Mesenteric fat pad (tissue), 1 donor: ENCODE measurements around the gene RNASE11. TPM values are rescaled to one million over a fixed set of nuclear protein-coding genes. Genes with fewer than 3 reads are reported as not detected.

Source experiments
- DNase-seq: peaks from one replicate; pipeline ENCODE4 v3.0.0-alpha.2; 2020; ENCODE audit warnings: low spot score
- total RNA-seq: library from RNA; stranded (reverse); fragmentation: NEBNext Ultra II Directional; extraction: Animal tissue kit (Norgen Biotek cat#: 25700); gene quantifications from one replicate; pipeline ENCODE4 v1.2.1, GENCODE V29; 2021
- donor health status: DM: yes; HTN: yes; CAD: no.

RNASE11 gene
- total RNA-seq, 1 donor from 2014 or later: not detected

- no peak for DNase-seq
Observed at GRCh38 chr14:20546877-20547276, 40.9 kb downstream of the RNASE11 start.

DNA sequence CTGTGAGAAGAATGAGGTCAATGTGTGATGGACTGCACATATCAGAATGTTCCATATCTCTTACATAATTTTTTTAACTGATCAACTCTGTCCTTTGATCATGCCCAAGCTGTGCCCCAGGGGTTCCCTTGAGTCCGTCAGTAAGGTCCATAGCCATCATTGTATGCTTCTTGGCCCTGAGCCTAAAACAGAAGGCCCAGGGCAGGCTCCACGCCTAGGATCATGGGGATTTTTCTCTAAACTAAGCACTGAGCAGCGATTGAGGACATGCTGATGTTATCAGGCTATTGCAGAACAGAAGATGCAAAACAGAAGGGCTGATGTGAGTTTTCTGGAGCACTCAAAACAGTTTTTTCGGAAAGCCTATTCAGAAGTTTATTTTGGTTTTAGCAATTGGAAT lies 47.9 kb downstream of the RNASE11 start:
- DNase-seq: no peak

Other genes with a start within 250 kb of the RNASE11 start
- 9.8 TPM for gene PARP2, start 244.4 kb downstream of the RNASE11 start, total RNA-seq
- gene TEP1, start 174.5 kb downstream of the RNASE11 start, total RNA-seq: 37.1 TPM
- gene KLHL33, start 151.8 kb downstream of the RNASE11 start, total RNA-seq: 0.35 TPM
- gene OSGEP, start 133.2 kb downstream of the RNASE11 start, total RNA-seq: 23.3 TPM
- gene APEX1, start 132.8 kb downstream of the RNASE11 start, total RNA-seq: 118 TPM
- gene PIP4P1, start 126.6 kb downstream of the RNASE11 start, total RNA-seq: 28.0 TPM
- 69.1 TPM for gene PNP, start 118.6 kb downstream of the RNASE11 start, total RNA-seq
- gene RNASE10, start 82.5 kb downstream of the RNASE11 start, total RNA-seq: not detected
- not detected for gene RNASE9, start 27.0 kb downstream of the RNASE11 start, total RNA-seq
- gene RNASE12, start 3.4 kb upstream of the RNASE11 start, total RNA-seq: not detected
- gene OR6S1, start 53.7 kb upstream of the RNASE11 start, total RNA-seq: not detected
- 67.0 TPM for gene RNASE4, start 96.6 kb upstream of the RNASE11 start, total RNA-seq
- gene ANG, start 100.8 kb upstream of the RNASE11 start, total RNA-seq: 38.9 TPM
- gene EDDM3A, start 157.9 kb upstream of the RNASE11 start, total RNA-seq: not detected
- gene EDDM3B, start 180.4 kb upstream of the RNASE11 start, total RNA-seq: not detected
- 19.3 TPM for gene RNASE6, start 193.3 kb upstream of the RNASE11 start, total RNA-seq
- gene RNASE1, start 214.8 kb upstream of the RNASE11 start, total RNA-seq: 641 TPM